Effector memory CD8-positive, alpha-beta T cell (primary cell): ENCODE results near the gene NFYB.
A peak's percentile ranks its signal among the peaks of the same experiment; 100 is the strongest.
"Not testable (repeated sequence)": the region's sequence is repeated elsewhere in the genome, so short reads cannot be mapped to it uniquely, and the experiment has no call there.

Experiments
- ATAC-seq: fragments of 150-1000 bp; cut with Tn5 transposase; replicated peaks from 2 replicates; pipeline ENCODE4 v1.10.0; 2021; ENCODE audit warnings: mild to moderate bottlenecking, moderate library complexity
- DNase-seq, 3 experiments: peaks; one replicate each; pipeline ENCODE4 v3.0.0; 2021
- H3K27ac Mint-ChIP-seq, 2 donors: one replicate each; pipeline ENCODE4 v1.8.0; 2022; ENCODE audit warnings: mild to moderate bottlenecking in 2 of 2, mixed read lengths in 2 of 2, moderate library complexity in 2 of 2
- H3K27me3 Mint-ChIP-seq, 2 donors: one replicate each; pipeline ENCODE4 v1.8.0; 2022; ENCODE audit warnings: mixed read lengths in 2 of 2
- H3K36me3 Mint-ChIP-seq: one replicate; pipeline ENCODE4 v1.8.0; 2022; ENCODE audit warnings: mild to moderate bottlenecking, moderate library complexity, mixed read lengths; ENCODE audit not compliant: insufficient read depth
- H3K4me1 Mint-ChIP-seq, 2 donors: one replicate each; pipeline ENCODE4 v1.8.0; 2022; ENCODE audit warnings: low read depth in 2 of 2, mixed read lengths in 2 of 2
- H3K4me3 Mint-ChIP-seq, 2 donors: one replicate each; pipeline ENCODE4 v1.8.0; 2022; ENCODE audit warnings: mild to moderate bottlenecking in 2 of 2, mixed read lengths in 2 of 2, moderate library complexity in 2 of 2
- H3K9me3 Mint-ChIP-seq, 2 donors: one replicate each; pipeline ENCODE4 v1.8.0; 2022; ENCODE audit warnings: mixed read lengths in 2 of 2
- total RNA-seq, 9 experiments: gene quantifications; one replicate each; lab custom pipeline; 2026; lab: John Stamatoyannopoulos, UW

NFYB gene
- total RNA-seq, result 20.8 to 55.1 (median 46.0) reads per million in 9 experiments

DNA sequence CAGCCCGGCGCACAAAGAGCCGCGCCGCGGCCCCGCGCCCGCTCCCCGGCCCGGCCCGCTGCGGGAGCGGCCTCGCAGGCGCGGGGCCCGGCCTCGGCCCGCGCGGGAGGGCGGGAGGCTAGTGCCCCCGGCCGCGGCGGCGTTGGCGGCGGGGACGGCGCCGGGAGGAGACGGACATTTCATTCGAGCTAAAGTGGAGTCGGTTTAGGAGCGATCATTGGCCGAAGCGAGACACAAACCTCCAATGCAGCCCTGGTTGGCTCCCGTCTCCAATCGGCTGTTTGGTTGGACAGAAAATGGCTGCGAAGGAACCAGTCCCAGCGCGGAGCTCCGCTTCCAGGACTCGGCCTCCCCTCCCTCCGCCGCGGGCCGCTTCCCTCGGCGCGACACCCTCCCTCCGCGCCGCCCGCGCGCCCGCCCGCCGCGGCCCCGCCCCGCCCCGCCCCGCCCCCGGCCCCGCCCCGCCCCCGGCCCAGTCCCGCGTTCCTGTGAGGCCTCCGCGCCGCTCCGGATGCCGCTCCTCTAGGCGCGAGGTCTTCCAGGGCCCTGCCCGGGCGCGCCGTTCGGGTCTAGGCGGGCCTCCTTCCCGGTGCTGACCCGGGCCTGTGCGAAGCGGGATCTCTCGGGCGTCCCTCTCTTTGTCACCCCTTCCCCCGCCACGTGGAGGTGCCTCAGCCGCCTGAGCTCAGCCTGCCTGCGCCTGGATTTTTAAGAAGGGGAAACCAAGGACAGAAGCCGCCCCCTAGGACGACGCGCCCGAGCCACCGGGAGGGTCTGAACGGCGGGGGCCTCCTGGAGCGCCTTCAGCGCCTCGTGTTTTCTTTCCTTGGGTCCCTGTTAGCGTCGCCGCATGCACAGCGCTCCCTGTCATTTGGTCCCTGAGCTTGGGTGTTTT lies at the start of gene NFYB:
TSS of gene NFYB (minus strand) at position 309 of the 895 bp plus-strand sequence. CDS start 2,757 bp downstream, outside the sequence.
- ATAC-seq, result peak; percentile 94
- peak; percentile 90 to 93 (median 92) for DNase-seq
- H3K4me1 Mint-ChIP-seq, result peaks cover 3 to 4% of the 10 kb centered on the region in 2 donors
- H3K27me3 Mint-ChIP-seq, result no peaks in the 10 kb centered on the region
- peak within 1 kb of the TSS in 1 of 2 donors; percentile 28 for H3K27ac Mint-ChIP-seq
- H3K9me3 Mint-ChIP-seq, result no peaks in the 10 kb centered on the region
- no peaks in the 10 kb centered on the region for H3K36me3 Mint-ChIP-seq
- peak within 1 kb of the TSS; percentile 62 to 78 for H3K4me3 Mint-ChIP-seq

DNA sequence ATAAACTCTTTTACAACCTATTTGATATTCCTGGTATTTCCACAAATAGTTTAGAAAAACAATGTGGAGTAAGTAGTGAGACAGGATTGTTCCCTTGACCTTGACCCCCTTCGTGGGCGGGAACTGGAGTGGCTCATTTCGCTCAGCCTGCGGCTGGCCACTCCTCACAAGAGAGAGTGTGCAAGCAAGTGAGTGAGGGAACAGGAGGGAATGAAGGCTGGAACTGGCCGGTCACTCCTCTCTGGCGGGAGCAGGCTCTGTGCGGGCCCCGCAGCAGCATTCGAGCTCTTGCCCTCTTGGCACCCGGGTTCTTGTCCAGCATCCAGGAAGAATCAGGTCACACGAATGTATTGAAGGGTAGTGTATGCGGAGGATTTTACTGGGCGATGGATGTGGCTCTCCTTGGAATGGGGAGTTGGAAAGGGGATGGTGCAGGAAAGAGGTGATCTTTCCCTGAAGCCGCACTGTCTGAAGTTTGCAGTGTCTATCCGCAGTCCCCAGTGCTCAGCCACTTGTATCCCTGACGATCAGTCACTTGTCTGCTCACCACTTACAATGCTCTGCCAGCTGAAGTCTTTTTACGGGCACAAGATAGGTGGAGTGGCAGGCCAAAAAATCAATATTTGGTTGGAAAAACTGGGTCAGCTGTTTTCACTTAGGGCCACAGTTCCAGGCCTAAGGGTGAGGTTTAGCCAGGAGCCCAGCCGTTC lies 49.6 kb upstream of the NFYB start:
- DNase-seq (no peak), ATAC-seq (no peak)
- Mint-ChIP-seq H3K9me3 (no peaks in the 10 kb centered on the region), H3K4me1 (no peaks in the 10 kb centered on the region), H3K4me3 (no peak overlapping the region), H3K27ac (no peak overlapping the region), H3K36me3 (peaks cover 1% of the 10 kb centered on the region), H3K27me3 (no peaks in the 10 kb centered on the region)

DNA sequence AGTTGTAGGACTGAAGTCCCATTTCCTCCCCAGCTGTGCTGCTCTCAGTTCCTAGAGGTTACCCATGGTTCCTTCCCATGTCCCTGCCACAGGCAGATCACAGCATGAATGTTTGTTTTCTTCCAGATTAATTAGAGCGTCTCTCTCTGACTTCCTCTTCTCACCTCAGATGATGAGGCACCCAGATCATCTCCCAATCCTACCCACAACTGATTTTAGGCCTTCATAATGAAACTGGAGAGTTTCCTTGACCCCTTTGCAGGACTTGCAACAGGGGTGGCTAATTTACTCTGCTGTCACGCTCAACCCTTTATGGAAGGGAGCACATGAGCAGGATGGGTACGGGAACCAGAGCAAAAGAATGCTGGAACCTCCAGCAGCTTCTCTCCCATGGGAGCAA lies 45.4 kb upstream of the NFYB start:
- no peaks in the 10 kb centered on the region for H3K4me1 Mint-ChIP-seq

DNA sequence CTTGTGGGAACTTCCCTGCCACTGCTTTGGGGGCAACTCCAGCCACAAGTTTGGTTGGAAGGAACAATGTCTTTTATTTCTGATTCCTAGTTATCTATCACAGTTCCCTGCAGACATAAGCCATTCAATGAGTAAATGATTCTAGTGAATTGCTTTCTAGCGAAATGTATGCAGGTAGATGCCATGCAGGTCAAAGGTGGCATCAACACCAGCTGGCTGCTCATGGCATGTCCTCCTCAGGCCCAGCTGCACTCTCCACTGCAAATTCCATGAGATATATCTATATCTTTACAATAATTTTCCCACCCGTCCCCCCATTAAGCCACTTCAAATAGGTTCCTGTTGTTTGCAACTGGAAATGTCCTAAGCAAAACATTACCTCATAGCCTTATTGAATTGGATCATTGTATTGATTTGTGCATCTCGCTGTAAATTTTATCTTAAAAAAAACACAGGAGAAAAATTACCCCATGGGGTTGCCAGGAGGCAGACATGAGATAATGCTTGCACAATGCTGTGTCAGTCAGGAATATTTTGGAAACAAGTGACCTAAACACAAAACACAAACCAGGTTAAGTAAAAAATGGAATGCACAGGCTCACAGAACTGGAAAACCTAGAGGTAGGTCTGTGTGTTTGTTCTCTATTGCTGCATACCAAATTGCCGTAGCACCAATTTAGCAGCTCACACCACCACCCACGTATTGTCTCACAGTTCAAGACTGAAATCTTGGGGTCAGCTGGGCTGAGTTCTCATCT lies 44.8 kb upstream of the NFYB start:
- DNase-seq (no peak), ATAC-seq (no peak)
- Mint-ChIP-seq H3K4me3 (no peak overlapping the region), H3K9me3 (no peaks in the 10 kb centered on the region), H3K4me1 (peaks cover 0 to 2% of the 10 kb centered on the region in 2 donors), H3K36me3 (peaks cover 2% of the 10 kb centered on the region), H3K27me3 (peaks cover 9 to 13% of the 10 kb centered on the region in 2 donors), H3K27ac (no peak overlapping the region)

More for the DNA sequence above, 45.4 kb upstream of the NFYB start:
- Mint-ChIP-seq H3K4me3 (no peak overlapping the region), H3K9me3 (no peaks in the 10 kb centered on the region), H3K27ac (no peak overlapping the region), H3K36me3 (peaks cover 2% of the 10 kb centered on the region), H3K27me3 (peaks cover 2 to 7% of the 10 kb centered on the region in 2 donors)
- DNase-seq, result no peak
- no peak for ATAC-seq

DNA sequence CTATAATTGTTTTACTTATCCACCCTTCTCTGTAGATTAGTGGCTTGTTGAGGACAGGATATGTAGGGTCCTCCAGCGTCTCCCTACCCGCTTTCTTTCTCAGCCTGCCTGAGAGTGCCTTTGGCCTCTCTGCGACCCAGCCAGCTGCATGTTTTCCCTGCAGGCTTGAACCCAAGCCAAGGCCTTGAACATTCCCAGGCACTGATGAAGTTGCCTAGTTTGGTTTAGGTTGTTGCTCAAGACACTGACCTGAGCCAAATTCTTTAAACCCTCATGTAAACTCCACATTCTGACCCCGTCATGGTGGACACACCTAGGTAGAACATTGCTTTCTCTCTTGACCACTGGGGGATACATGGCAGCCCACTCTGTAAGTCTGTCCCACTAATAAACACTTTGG lies 44.1 kb upstream of the NFYB start:
- no peak overlapping the region for H3K27ac Mint-ChIP-seq
- DNase-seq, result no peak
- H3K27me3 Mint-ChIP-seq, result peaks cover 11 to 17% of the 10 kb centered on the region in 2 donors
- no peak overlapping the region for H3K4me3 Mint-ChIP-seq
- peaks cover 0 to 4% of the 10 kb centered on the region in 2 donors for H3K4me1 Mint-ChIP-seq
- no peak for ATAC-seq
- H3K9me3 Mint-ChIP-seq, result no peaks in the 10 kb centered on the region
- H3K36me3 Mint-ChIP-seq, result peaks cover 2% of the 10 kb centered on the region

DNA sequence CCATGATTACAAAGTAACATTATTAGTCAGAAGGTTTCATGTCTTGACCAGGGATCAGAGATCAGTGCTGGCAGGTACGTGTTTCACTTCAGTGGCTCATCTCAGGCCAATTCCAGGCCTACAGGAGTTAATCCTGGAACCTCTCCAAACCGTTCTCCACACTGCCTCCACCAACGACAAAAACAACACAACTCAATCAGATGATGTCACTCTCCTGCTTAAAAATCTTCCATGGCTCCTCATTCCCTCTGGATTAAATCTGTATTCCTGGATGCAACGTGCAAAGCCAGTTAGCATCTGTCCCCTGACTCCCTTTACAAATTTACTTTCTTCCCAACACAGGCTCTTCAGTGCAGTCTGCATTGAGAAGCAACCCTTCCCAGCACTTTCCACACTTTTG lies 43.3 kb upstream of the NFYB start:
- H3K4me3 Mint-ChIP-seq, result no peak overlapping the region
- H3K27ac Mint-ChIP-seq, result no peak overlapping the region

DNA sequence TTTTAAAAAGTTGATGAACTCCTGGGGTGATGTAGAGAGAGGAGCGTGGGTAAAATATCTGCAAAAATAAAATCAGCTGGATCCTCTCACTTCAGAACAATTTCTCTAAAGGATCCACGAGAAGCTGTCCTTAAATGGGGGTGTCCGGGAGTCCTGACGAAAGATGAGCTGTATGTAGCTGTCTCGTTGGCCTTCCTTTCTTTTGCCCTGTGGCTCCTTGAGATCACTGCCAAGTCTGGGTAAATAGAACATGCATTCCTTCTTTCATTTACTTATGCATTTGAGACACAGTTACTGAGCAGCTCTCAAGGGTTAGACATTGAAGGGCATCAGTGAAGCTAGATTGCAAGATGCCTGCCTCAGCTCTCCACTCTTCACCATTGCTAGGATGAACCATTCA lies 42.4 kb upstream of the NFYB start:
- Mint-ChIP-seq H3K9me3 (no peaks in the 10 kb centered on the region), H3K27me3 (peaks cover 11 to 17% of the 10 kb centered on the region in 2 donors), H3K4me3 (no peak overlapping the region), H3K36me3 (peaks cover 2% of the 10 kb centered on the region), H3K27ac (no peak overlapping the region), H3K4me1 (peaks cover 0 to 4% of the 10 kb centered on the region in 2 donors)
- DNase-seq, result no peak
- ATAC-seq, result no peak

More for the DNA sequence above, 43.3 kb upstream of the NFYB start:
- peaks cover 2% of the 10 kb centered on the region for H3K36me3 Mint-ChIP-seq
- H3K9me3 Mint-ChIP-seq, result no peaks in the 10 kb centered on the region
- ATAC-seq (no peak), DNase-seq (no peak)
- H3K27me3 Mint-ChIP-seq, result peaks cover 11 to 17% of the 10 kb centered on the region in 2 donors
- peaks cover 0 to 4% of the 10 kb centered on the region in 2 donors for H3K4me1 Mint-ChIP-seq

DNA sequence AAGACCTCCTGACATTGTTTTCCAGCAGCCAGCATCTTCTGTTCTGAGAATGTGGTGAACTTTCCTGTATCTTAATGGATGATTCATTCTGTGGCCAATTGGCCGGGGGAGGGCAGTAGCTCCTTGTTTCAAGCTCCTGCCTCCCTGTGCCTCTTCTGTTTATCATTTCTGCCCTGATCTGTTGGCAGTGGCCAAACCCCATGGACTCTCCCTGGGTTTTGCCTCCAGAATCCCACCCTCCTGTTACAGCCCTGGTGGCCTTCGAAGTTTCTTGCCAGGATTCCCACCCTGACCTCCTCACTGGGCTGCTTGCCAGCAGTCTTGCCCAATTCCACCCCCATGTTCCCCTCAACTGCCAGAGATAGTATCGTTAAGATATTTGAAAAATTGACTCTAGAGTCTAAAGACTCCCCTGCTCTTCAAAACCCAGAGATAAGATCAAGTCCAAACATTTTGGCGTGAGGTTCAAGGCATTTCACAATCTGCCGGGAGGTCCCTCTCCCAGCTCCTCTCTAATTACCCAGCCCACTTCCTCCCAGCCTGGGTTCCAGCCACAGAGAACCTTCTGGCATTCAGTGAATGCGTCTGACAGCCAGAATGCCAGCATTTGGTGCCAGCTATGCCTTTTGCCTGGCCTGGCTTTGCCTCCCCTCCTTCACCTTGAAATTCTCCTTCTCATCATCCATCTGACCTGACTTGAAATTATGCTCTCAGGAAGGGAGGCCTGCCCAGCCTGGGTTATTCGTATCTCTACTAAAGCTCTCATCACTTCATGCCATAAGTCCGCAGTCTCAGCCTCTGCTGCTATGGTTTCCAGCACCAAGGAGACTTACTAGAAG lies 39.9 kb upstream of the NFYB start:
- peaks cover 2% of the 10 kb centered on the region for H3K36me3 Mint-ChIP-seq
- H3K9me3 Mint-ChIP-seq, result no peaks in the 10 kb centered on the region
- peaks cover 0 to 4% of the 10 kb centered on the region in 2 donors for H3K4me1 Mint-ChIP-seq
- H3K27me3 Mint-ChIP-seq, result peaks cover 11 to 17% of the 10 kb centered on the region in 2 donors
- DNase-seq (no peak), ATAC-seq (no peak)
- no peak overlapping the region for H3K4me3 Mint-ChIP-seq
- H3K27ac Mint-ChIP-seq, result peak overlapping the region in 1 of 2 donors; percentile 7

DNA sequence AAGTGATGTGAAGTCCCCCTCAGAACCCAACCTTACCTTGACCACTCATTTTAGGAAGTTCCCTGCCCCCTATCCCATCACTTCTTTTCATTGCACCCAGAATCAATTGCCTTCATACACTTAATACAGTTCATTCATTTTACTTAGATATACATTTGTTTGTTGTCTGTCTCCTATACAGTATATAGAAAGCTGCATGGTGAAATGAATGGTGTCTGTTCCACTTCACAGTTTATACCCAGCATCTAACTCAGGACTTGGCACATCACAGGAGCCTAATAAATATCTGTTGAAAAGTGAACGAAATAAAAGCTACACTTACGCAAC lies 39.3 kb upstream of the NFYB start:
- Mint-ChIP-seq H3K4me3 (no peak overlapping the region), H3K27me3 (peaks cover 11 to 16% of the 10 kb centered on the region in 2 donors), H3K4me1 (peaks cover 0 to 4% of the 10 kb centered on the region in 2 donors), H3K9me3 (no peaks in the 10 kb centered on the region), H3K27ac (no peak overlapping the region), H3K36me3 (no peaks in the 10 kb centered on the region)
- ATAC-seq (no peak), DNase-seq (no peak)

DNA sequence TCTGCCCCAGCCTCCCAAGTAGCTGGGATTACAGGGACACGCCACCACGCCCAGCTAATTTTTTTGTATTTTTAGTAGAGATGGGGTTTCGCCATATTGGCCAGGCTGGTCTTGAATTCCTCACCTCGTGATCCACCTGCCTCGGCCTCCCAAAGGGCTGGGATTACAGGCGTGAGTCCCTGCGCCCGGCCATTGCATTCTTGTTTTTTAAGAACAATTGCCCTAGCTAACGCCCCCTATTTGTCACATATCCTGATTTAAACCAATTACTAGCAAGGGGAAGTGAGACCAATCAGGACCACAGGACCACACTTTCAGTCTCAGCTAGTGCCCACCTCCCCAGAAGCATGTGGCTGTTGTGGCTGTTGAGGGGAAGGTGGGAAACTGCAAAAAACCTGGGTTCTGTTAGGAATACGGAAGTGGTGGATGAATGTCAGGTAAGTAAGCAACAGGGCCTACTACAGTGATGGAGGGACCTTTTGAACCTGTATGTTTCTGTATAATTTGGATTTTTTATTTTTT lies 37.8 kb upstream of the NFYB start:
- no peak overlapping the region for H3K4me3 Mint-ChIP-seq
- H3K36me3 Mint-ChIP-seq, result no peaks in the 10 kb centered on the region
- no peak overlapping the region for H3K27ac Mint-ChIP-seq
- DNase-seq, result no peak
- H3K4me1 Mint-ChIP-seq, result peaks cover 0 to 4% of the 10 kb centered on the region in 2 donors
- no peak for ATAC-seq
- H3K9me3 Mint-ChIP-seq, result no peaks in the 10 kb centered on the region
- peaks cover 11 to 12% of the 10 kb centered on the region in 2 donors for H3K27me3 Mint-ChIP-seq

DNA sequence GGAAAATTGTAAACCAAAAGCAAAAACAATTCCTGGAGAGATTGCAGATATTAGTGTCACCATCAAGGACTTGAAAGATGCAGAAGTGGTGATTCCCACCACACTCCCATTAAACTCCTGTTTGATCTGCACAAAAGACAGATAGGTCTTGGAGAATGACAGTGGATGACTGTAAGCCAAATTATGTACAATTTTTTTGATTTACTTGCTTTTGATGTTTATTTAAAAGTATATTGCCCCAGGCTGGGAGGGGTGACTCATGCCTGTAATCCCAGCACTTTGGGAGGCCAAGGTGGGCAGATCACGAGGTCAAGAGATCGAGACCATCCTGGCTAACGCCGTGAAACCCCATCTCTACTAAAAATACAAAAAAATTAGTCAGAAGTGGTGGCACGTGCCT lies 35.8 kb upstream of the NFYB start:
- not testable (repeated sequence) for DNase-seq, H3K4me1 Mint-ChIP-seq, H3K27ac Mint-ChIP-seq, ATAC-seq, H3K36me3 Mint-ChIP-seq, H3K4me3 Mint-ChIP-seq, H3K9me3 Mint-ChIP-seq
- peaks cover 12 to 13% of the 10 kb centered on the region in 2 donors for H3K27me3 Mint-ChIP-seq

DNA sequence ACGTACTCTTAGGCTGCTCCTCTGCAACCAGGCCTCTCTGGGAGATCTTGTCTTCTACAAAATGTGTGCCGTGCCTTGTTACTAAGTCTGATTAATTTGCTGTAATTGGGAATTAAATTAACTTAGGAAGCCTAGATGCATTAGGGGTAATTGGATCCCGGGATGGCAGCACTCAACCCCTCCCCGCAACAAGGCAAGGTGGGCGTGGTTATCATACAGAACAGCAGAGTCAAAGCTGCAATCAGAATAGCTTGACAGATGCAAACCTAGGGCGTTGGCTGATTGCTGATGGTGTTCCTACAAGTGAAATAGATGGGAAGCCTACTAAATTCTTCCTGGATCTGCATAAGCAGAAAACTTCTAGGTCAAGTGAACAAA lies 34.5 kb upstream of the NFYB start:
- H3K4me1 Mint-ChIP-seq, result no peaks in the 10 kb centered on the region
- no peak overlapping the region for H3K4me3 Mint-ChIP-seq
- no peak for DNase-seq
- no peaks in the 10 kb centered on the region for H3K36me3 Mint-ChIP-seq
- H3K27ac Mint-ChIP-seq, result no peak overlapping the region
- peaks cover 12% of the 10 kb centered on the region in 2 donors for H3K27me3 Mint-ChIP-seq
- H3K9me3 Mint-ChIP-seq, result no peaks in the 10 kb centered on the region
- no peak for ATAC-seq
